DND-41 (cell line): ENCODE data around the gene GABRA4.

ENCODE experiments used
- EZH2 ChIP-seq: IDR thresholded peaks from 3 replicates; pipeline ENCODE4 v1.6.1; 2012; ENCODE audit warnings: borderline replicate concordance, low read depth, mild to moderate bottlenecking, moderate library complexity, low read length, inconsistent platforms; ENCODE audit not compliant: severe bottlenecking
- TF ChIP-seq, protein P1 (sequence below): IDR thresholded peaks from 2 replicates; pipeline ENCODE4 v1.5.1; 2012; ENCODE audit warnings: borderline replicate concordance, low read length, moderate library complexity, mild to moderate bottlenecking; ENCODE audit not compliant: poor library complexity, severe bottlenecking; ENCODE audit errors: extremely low read depth

DNA sequence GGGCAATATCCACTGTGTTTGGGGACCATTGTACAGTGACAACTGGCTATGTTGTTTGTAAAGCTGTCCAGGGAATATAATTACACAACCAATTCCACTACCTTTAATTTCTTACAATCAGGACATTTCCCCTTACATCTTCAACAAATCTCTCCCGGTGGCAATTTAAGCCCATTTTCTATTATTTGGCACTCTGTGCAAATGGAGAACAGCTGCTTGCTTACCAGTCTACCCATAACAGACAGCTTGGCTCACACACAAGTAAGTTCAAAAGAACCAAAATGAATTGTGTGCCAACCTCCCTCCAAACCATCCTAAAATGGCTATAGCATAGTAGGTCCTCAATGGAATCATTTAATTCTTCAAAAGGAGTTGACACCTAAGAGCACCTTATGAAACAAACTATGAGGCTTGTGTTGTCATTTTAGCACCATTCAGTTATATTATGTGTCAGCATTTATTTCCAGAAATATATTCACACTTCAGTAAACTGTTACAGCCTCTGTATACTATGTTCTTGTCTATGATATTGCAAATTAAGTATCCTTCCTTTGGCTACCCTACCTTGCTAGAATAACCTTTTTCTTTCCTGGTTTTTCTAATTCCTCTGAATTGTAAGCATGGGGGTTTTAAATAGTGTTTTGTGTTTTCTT is 18.4 kb downstream of the GABRA4 start:
- TF ChIP-seq, protein P1, sequence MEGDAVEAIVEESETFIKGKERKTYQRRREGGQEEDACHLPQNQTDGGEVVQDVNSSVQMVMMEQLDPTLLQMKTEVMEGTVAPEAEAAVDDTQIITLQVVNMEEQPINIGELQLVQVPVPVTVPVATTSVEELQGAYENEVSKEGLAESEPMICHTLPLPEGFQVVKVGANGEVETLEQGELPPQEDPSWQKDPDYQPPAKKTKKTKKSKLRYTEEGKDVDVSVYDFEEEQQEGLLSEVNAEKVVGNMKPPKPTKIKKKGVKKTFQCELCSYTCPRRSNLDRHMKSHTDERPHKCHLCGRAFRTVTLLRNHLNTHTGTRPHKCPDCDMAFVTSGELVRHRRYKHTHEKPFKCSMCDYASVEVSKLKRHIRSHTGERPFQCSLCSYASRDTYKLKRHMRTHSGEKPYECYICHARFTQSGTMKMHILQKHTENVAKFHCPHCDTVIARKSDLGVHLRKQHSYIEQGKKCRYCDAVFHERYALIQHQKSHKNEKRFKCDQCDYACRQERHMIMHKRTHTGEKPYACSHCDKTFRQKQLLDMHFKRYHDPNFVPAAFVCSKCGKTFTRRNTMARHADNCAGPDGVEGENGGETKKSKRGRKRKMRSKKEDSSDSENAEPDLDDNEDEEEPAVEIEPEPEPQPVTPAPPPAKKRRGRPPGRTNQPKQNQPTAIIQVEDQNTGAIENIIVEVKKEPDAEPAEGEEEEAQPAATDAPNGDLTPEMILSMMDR: no peak
- no peak for TF ChIP-seq EZH2
